Left kidney (tissue), 2 donors: ENCODE data around the gene CAMTA1. TPM values are rescaled to one million over a fixed set of nuclear protein-coding genes. Genes with fewer than 3 reads are reported as not detected.
A peak's percentile ranks its signal among the peaks of the same experiment; 100 is the strongest.
"Not testable (repeated sequence)": the region's sequence is repeated elsewhere in the genome, so short reads cannot be mapped to it uniquely, and the experiment has no call there.

Source experiments
- DNase-seq: peaks from one replicate; pipeline ENCODE4 v3.0.0-alpha.2; 2013
- polyA plus RNA-seq: library from polyadenylated mRNA; unstranded; fragments of 120-200 nt; gene quantifications from one replicate; pipeline ENCODE4 v1.2.1, GENCODE V29; 2013; ENCODE audit not compliant: insufficient read length

CAMTA1 gene
- polyA plus RNA-seq, 1 donor: 88.8 TPM

GRCh38 chr1:7313081-7313546 lies 527.9 kb downstream of the CAMTA1 start:
- no peak for DNase-seq

GRCh38 chr1:7313826-7314225 lies 528.6 kb downstream of the CAMTA1 start:
- no peak for DNase-seq

GRCh38 chr1:7315316-7315715 lies 530.1 kb downstream of the CAMTA1 start:
- no peak for DNase-seq

GRCh38 chr1:7315946-7316345 lies 530.7 kb downstream of the CAMTA1 start:
- no peak for DNase-seq

- no peak for DNase-seq
Observed at GRCh38 chr1:7317888-7318287, 532.6 kb downstream of the CAMTA1 start.

- no peak for DNase-seq
Observed at GRCh38 chr1:7319196-7319595, 533.9 kb downstream of the CAMTA1 start.

- no peak for DNase-seq
Observed at GRCh38 chr1:7320661-7321060, 535.4 kb downstream of the CAMTA1 start.

- no peak for DNase-seq
Observed at GRCh38 chr1:7322283-7322785, 537.1 kb downstream of the CAMTA1 start.

- DNase-seq: no peak
Observed at GRCh38 chr1:7322912-7323311, 537.7 kb downstream of the CAMTA1 start.

- DNase-seq: no peak
Observed at GRCh38 chr1:7325254-7325653, 540.0 kb downstream of the CAMTA1 start.

- DNase-seq: no peak
Observed at GRCh38 chr1:7326366-7326765, 541.1 kb downstream of the CAMTA1 start.

GRCh38 chr1:7327849-7328248 lies 542.6 kb downstream of the CAMTA1 start:
- no peak for DNase-seq

GRCh38 chr1:7329868-7330615 lies 544.8 kb downstream of the CAMTA1 start:
- DNase-seq: no peak

GRCh38 chr1:7330726-7331125 lies 545.5 kb downstream of the CAMTA1 start:
- not testable (repeated sequence) for DNase-seq

GRCh38 chr1:7331926-7332535 lies 546.8 kb downstream of the CAMTA1 start:
- no peak for DNase-seq

GRCh38 chr1:7333094-7333493 lies 547.8 kb downstream of the CAMTA1 start:
- no peak for DNase-seq

- DNase-seq: no peak
Observed at GRCh38 chr1:7333620-7334019, 548.4 kb downstream of the CAMTA1 start.

GRCh38 chr1:7334475-7335035 lies 549.3 kb downstream of the CAMTA1 start:
- peak; percentile 52 for DNase-seq

GRCh38 chr1:7335224-7335879 lies 550.1 kb downstream of the CAMTA1 start:
- DNase-seq: no peak

GRCh38 chr1:7338439-7338838 lies 553.2 kb downstream of the CAMTA1 start:
- DNase-seq: no peak

GRCh38 chr1:7339014-7339413 lies 553.8 kb downstream of the CAMTA1 start:
- DNase-seq: no peak

- DNase-seq: no peak
Observed at GRCh38 chr1:7339953-7340352, 554.7 kb downstream of the CAMTA1 start.
